ENCODE measurements around the gene METTL24.
"Not testable (repeated sequence)": the region's sequence is repeated elsewhere in the genome, so short reads cannot be mapped to it uniquely, and the experiment has no call there.

Gene METTL24

DNA sequence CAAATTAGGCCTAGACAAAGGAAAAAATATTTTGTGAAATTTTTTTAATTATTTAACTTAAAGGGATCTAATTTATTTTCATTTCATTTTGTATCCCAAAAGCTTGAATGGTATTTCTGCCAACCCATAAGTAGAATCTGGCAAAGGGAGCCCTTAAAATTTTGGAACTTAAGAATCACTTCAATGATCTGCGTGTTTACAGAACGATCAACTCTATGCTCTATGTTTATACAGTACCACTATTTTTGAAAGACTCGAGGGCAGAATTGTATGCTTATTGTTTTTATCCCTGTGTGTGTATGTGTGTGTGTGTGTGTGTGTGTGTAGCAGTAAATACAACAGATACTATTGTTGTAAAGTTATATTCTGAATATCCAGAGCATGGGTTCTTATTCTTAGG is 39.2 kb downstream of the METTL24 start:
- H3K27ac ChIP-seq = no peak overlapping the region
- TF ChIP-seq ZFX (IDR thresholded peaks at IDR 0.05; ENCODE audit: borderline replicate concordance) = no peak
- TF ChIP-seq, protein P1, sequence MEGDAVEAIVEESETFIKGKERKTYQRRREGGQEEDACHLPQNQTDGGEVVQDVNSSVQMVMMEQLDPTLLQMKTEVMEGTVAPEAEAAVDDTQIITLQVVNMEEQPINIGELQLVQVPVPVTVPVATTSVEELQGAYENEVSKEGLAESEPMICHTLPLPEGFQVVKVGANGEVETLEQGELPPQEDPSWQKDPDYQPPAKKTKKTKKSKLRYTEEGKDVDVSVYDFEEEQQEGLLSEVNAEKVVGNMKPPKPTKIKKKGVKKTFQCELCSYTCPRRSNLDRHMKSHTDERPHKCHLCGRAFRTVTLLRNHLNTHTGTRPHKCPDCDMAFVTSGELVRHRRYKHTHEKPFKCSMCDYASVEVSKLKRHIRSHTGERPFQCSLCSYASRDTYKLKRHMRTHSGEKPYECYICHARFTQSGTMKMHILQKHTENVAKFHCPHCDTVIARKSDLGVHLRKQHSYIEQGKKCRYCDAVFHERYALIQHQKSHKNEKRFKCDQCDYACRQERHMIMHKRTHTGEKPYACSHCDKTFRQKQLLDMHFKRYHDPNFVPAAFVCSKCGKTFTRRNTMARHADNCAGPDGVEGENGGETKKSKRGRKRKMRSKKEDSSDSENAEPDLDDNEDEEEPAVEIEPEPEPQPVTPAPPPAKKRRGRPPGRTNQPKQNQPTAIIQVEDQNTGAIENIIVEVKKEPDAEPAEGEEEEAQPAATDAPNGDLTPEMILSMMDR (IDR thresholded peaks at IDR 0.05) = no peak

DNA sequence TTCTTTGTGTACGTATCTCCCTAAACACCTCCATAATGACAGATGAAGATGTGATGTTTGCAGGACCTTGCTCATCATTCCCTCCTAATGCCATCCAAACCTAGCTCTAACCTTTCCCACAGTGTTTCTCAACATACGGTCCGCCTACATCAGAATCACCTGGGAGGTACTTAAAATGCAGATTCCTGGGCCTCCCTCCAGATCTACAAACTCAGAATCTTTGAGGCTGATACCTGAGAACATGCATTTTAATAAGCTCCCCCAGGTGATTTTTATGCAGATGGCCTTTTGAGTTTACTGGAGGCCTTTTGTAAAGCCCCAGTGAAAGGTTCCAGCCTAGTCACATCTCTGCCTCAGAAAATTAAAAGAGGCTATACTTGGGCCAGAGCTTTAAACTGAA is 40.5 kb downstream of the METTL24 start:
- H3K27ac ChIP-seq = no peak overlapping the region
- TF ChIP-seq, protein P1 (IDR thresholded peaks at IDR 0.05) = no peak
- TF ChIP-seq ZFX (IDR thresholded peaks at IDR 0.05; ENCODE audit: borderline replicate concordance) = no peak

DNA sequence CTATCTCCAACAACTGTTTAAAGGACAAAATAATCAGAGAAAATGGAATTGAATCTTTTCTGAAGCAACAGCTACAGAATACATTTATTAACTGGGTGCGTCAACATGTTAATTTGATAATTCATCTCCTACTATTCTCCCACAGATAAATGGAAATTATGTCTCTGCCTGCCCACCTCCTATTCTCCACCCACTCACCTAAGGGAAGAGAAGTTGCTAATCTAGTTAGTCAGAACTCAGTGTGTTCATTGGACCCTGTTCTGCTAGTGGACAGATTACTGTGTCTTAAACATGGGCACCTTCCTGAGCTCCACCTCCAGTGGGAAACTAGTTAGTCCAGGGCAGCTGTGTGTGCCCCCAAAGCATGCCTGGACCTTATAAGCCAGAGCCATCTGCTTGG is 41.0 kb downstream of the METTL24 start:
- H3K27ac ChIP-seq = no peak overlapping the region
- no peak for TF ChIP-seq ZFX (IDR thresholded peaks at IDR 0.05; ENCODE audit: borderline replicate concordance)
- TF ChIP-seq, protein P1 (IDR thresholded peaks at IDR 0.05) = no peak

DNA sequence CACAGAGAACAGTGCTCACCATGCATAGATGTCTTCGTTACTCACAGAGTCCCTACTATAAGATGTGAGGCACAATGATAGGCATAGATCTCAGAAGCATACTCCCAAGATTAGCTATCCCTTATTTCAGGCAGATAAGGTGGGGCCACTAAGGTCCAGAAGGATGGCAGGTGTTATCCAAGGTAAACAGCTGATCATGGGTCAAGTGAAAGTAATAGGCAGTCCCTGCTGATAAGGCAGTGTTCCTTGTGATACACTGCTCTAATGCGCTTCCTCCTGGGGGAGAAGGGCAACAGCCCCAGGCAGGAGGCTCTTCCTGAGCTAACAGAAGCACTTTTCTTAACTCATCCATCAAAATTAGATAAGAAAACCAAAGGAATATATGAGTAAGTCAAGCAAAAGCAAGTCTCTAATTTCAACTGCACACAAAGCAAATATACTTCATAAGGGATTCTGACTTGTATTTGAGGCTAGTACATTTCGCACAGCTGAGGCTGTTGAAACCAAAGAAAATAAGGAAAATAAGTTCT is 42.2 kb downstream of the METTL24 start:
- H3K27ac ChIP-seq = no peak overlapping the region
- TF ChIP-seq ZFX (IDR thresholded peaks at IDR 0.05; ENCODE audit: borderline replicate concordance) = no peak
- TF ChIP-seq, protein P1 (IDR thresholded peaks at IDR 0.05) = no peak

DNA sequence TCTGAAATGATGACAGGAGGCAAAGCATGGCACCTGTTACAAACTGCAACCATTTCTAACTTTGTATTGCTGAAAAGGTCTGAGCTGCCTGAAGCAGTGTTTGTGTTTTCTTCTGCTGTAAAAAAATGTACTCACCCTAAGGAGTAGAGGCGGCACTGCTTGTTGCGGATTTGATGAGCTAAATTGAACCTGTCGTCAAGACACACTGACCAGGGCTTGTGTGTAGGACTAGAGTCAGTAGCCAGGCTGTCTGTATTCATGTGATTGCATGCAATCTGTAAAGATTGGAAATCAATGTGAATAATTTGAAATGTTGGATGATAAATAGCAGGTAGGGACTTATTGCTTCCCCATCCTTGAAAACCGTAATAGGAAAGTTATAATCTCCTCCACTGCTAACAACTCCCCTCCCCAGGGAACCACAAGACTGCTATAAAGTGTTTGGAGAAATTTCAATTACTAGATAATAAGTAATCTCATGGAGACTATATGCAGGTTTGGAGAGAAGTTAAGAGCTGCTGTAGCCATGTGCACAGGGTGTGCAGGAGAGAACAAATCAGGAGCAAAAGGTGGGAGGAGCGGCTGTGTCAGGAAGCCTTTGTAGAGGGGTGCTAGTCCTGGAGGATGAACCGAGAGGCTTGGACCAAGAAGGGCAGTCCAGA is 42.8 kb downstream of the METTL24 start:
- no peak overlapping the region for H3K27ac ChIP-seq
- TF ChIP-seq ZFX (IDR thresholded peaks at IDR 0.05; ENCODE audit: borderline replicate concordance) = no peak
- TF ChIP-seq, protein P1 (IDR thresholded peaks at IDR 0.05) = no peak

DNA sequence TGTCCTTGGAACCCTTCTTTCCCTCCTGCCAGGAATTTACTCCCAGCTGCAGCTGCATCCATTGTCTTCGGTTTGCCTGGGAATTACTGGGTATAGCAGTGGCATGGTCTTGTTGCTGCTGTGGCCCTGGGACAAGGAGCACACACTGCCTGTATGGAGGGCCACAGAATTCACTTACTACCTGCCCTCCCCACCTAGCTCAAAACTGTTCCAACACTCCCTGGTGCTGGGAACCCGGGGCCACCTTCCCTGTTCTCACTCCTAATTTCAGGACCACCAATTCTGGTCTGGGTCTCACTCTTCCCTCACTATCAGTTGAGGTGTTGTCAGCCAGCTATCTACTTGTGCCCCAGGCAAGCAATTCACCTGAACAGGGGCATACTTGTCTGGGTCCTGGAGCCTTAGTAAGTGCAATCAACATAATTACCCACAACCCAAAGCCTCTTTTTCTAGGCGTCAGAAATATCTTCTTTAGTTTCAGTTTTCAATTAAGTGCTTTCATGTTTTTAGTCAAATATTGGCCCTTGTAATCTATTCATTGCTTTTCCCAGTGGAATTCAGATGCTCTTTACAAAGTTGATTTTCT is 47.2 kb downstream of the METTL24 start:
- H3K27ac ChIP-seq = no peak overlapping the region
- TF ChIP-seq, protein P1 (IDR thresholded peaks at IDR 0.05) = no peak
- TF ChIP-seq ZFX (IDR thresholded peaks at IDR 0.05; ENCODE audit: borderline replicate concordance) = no peak

DNA sequence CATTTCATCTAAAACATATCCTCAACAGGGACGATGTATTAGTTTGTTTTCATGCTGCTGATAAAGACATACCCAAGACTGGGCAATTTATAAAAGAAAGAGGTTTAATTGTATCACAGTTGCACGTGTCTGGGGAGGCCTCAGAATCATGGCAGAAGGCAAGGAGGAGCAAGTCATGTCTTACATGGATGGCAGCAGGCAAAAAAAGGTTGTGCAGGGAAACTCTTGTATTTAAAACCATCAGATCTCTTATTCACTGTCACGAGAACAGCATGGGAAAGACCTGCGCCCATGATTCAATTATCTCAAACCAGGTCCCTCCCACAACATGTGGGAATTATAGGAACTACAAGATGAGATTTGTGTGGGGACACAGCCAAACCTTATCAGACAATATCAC is 48.7 kb downstream of the METTL24 start:
- not testable (repeated sequence) for H3K27ac ChIP-seq
